TTC549 (cell line): ENCODE data around the gene BMF.

Experiments
- FAIRE-seq: peaks from 2 replicates; lab custom pipeline; 2012; peaks lifted over from hg19 to GRCh38; lab: Jason Lieb, UNC

Gene BMF

DNA sequence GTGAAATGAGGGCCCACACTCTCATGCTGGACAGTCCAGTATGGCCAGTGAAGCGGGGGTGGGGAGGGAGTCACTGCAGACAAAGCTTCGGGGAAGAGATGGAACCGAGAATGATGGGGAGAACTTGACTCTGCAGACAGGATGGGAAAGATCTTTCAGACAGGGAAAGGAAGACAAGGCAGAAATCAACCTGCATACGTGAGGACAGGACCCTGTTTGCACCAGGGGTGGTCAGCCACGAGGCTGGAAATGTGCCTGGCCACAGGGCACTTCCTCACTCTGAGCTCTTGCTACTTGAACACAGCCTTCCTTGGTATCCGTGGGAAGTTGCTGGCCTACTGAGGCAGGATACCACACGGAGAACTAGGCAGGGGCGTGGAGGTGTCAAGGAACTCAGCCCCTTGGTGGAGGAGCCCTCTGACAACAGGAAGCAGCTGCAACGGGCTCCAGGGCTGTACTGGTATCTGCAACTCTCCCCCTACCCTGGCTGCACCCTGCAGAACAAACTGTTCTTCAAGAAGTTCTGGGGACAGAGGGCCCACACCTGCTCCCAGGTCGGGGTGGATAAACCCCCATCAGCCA, 60.4 kb downstream of the BMF start:
- no peak for FAIRE-seq

DNA sequence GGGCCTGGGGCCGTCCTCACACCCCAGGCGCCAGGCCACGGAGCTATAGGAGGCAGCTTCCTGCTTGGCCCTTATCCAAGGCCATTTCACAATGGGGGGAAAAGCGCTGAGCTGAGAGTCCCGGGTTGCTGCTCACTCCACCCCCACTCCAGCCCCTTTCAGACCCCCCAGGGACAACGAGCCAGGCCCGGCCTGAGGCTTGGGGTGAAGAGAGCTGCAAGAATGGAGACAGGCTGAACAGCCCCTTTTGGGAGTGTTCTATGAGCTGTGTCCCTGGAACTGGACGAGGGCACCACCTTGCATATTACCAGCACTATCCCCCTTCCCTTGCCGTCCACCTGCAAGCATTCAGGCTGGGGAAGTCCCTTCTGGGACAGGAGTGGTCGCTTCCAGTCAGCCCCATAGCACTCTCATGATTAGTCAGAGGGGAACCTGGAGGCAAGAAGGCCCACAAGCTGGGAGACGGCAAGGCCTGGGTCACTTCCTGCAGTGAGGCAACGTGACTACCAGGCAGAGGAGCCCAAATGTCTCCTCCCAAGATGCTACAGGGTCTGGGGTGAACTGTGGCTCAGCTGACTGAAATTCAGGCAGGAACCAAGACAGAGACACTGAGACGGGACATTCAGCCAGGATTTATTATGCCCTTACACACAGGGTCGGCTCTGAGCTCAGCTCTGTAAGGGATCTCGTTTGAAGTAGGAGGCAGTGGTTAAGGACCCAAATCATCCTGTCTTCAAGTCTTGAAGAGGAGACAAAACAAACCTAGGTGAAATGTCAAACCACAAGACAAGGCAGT, 61.1 kb downstream of the BMF start:
- FAIRE-seq, result no peak

- no peak for FAIRE-seq
Observed at GRCh38 chr15:40046721-40047414, 61.8 kb downstream of the BMF start.

DNA sequence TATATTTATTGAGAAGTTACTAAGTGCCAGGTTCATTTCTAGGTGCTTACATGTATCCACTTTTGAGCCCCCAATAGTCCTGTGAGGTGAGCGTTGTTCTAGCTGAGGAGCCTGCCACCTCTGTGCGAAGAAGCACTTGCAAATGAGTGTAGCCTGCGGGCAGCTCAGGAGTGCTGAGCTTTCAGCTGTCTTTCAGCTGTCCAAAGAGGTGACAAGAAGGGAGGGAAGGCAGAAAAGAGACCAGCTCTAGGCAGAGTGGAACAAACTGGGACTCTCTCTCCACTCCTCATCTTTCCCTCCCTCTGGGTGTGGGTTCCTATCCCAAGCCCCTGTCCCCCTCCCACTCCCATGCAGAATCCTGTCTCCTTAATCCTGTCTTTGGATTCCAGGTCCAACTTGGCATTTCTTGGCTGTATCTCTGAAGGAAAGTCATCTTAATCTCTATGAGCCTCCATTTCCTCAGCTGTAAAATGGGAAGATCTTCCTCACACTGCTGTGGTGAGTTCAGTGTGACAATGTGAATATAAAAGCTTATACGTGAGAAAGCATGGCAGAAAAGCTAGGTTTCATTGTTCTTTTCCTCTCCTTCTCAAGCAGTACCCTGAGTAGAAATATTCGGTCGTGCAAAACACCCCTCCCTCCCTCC, 63.0 kb downstream of the BMF start:
- no peak for FAIRE-seq

- FAIRE-seq, result no peak
Observed at GRCh38 chr15:40044717-40045571, 63.7 kb downstream of the BMF start.

GRCh38 chr15:40043927-40044716, 64.6 kb downstream of the BMF start:
- no peak for FAIRE-seq

- no peak for FAIRE-seq
Observed at GRCh38 chr15:40042791-40043320, 65.8 kb downstream of the BMF start.

GRCh38 chr15:40040770-40041169, 67.9 kb downstream of the BMF start:
- no peak for FAIRE-seq

- no peak for FAIRE-seq
Observed at GRCh38 chr15:40040293-40040635, 68.4 kb downstream of the BMF start.

- FAIRE-seq, result no peak
Observed at GRCh38 chr15:40038638-40039543, 69.8 kb downstream of the BMF start, which contains the start of gene SRP14. TSS of gene SRP14 (minus strand) at chr15:40039181. CDS start at chr15:40039116, 65 bp downstream.

- FAIRE-seq, result no peak
Observed at GRCh38 chr15:40038275-40038637, 70.4 kb downstream of the BMF start.
